Measurements from ENCODE around the gene ADGRL1.
A peak's percentile ranks its signal among the peaks of the same experiment; 100 is the strongest.

The ADGRL1 gene

GRCh38 chr19:14139944-14140343 is 66.0 kb downstream of the ADGRL1 start:
- DNase-seq (ENCODE audit: low read depth), result no peak

- no peak for DNase-seq (ENCODE audit: low read depth)
Measured at GRCh38 chr19:14138576-14139265, 67.2 kb downstream of the ADGRL1 start.

- peak; percentile 100 for DNase-seq (ENCODE audit: low read depth)
Measured at GRCh38 chr19:14136509-14137281, 69.3 kb downstream of the ADGRL1 start, which contains the start of gene ASF1B. Gene ASF1B, minus strand, starts transcription at chr19:14136589. Its CDS starts 133 bp downstream, at chr19:14136456.

GRCh38 chr19:14135985-14136508 is 69.9 kb downstream of the ADGRL1 start:
- DNase-seq (ENCODE audit: low read depth), result no peak

- no peak for DNase-seq (ENCODE audit: low read depth)
Measured at GRCh38 chr19:14135355-14135754, 70.6 kb downstream of the ADGRL1 start.

GRCh38 chr19:14127929-14128509 is 78.0 kb downstream of the ADGRL1 start:
- DNase-seq (ENCODE audit: low read depth), result peak; percentile 66

GRCh38 chr19:14127176-14127575 is 78.8 kb downstream of the ADGRL1 start:
- DNase-seq (ENCODE audit: low read depth), result no peak

GRCh38 chr19:14122924-14123323 is 83.0 kb downstream of the ADGRL1 start:
- DNase-seq (ENCODE audit: low read depth), result no peak

- DNase-seq (ENCODE audit: low read depth), result no peak
Measured at GRCh38 chr19:14120497-14120780, 85.5 kb downstream of the ADGRL1 start.

GRCh38 chr19:14119644-14120496 is 86.1 kb downstream of the ADGRL1 start:
- no peak for DNase-seq (ENCODE audit: low read depth)

GRCh38 chr19:14119146-14119545 is 86.8 kb downstream of the ADGRL1 start:
- DNase-seq (ENCODE audit: low read depth), result peak; percentile 15

GRCh38 chr19:14118165-14119051 is 87.6 kb downstream of the ADGRL1 start:
- DNase-seq (ENCODE audit: low read depth), result peak; percentile 97

GRCh38 chr19:14117668-14118164 is 88.3 kb downstream of the ADGRL1 start, which contains the start of gene PRKACA:
Gene PRKACA, minus strand, starts transcription at chr19:14117762. Its CDS starts 215 bp downstream, at chr19:14117547.
- DNase-seq (ENCODE audit: low read depth), result peak; percentile 100

GRCh38 chr19:14116918-14117578 is 88.9 kb downstream of the ADGRL1 start:
- DNase-seq (ENCODE audit: low read depth), result no peak

- no peak for DNase-seq (ENCODE audit: low read depth)
Measured at GRCh38 chr19:14116525-14116917, 89.4 kb downstream of the ADGRL1 start.

GRCh38 chr19:14115756-14116155 is 90.2 kb downstream of the ADGRL1 start:
- DNase-seq (ENCODE audit: low read depth), result no peak

GRCh38 chr19:14114854-14115253 is 91.1 kb downstream of the ADGRL1 start:
- DNase-seq (ENCODE audit: low read depth), result no peak

GRCh38 chr19:14114439-14114838 is 91.5 kb downstream of the ADGRL1 start:
- DNase-seq (ENCODE audit: low read depth), result no peak

- no peak for DNase-seq (ENCODE audit: low read depth)
Measured at GRCh38 chr19:14113762-14114414, 92.1 kb downstream of the ADGRL1 start.
